ENCODE results near the gene SCUBE2. TPM values are rescaled to one million over a fixed set of nuclear protein-coding genes. Genes with fewer than 3 reads are reported as not detected.

Gene SCUBE2
- total RNA-seq, 1 experiment from 2014 or later, result 2.6 TPM

- in situ Hi-C loops (cut with HindIII; ENCODE audit: low pct_unique_long_range_greater_than_20kb, low sequenced_read_pairs), result no loop called here
- DNase-seq (ENCODE audit: low read depth, low spot score), result peak; percentile 69
Observed at GRCh38 chr11:9060700-9061111, 30.7 kb downstream of the SCUBE2 start.

- no peak for DNase-seq (ENCODE audit: low read depth, low spot score)
- in situ Hi-C loops (cut with HindIII; ENCODE audit: low pct_unique_long_range_greater_than_20kb, low sequenced_read_pairs), result no loop called here
Observed at GRCh38 chr11:9059406-9059805, 32.0 kb downstream of the SCUBE2 start.

- no peak for DNase-seq (ENCODE audit: low read depth, low spot score)
- in situ Hi-C loops (cut with HindIII; ENCODE audit: low pct_unique_long_range_greater_than_20kb, low sequenced_read_pairs), result no loop called here
Observed at GRCh38 chr11:9057888-9058287, 33.5 kb downstream of the SCUBE2 start.

- no peak for DNase-seq (ENCODE audit: low read depth, low spot score)
- in situ Hi-C loops (cut with HindIII; ENCODE audit: low pct_unique_long_range_greater_than_20kb, low sequenced_read_pairs), result no loop called here
Observed at GRCh38 chr11:9057007-9057406, 34.4 kb downstream of the SCUBE2 start.

- in situ Hi-C loops (cut with HindIII; ENCODE audit: low pct_unique_long_range_greater_than_20kb, low sequenced_read_pairs), result no loop called here
- DNase-seq (ENCODE audit: low read depth, low spot score), result no peak
Observed at GRCh38 chr11:9056467-9056866, 34.9 kb downstream of the SCUBE2 start.

GRCh38 chr11:9053316-9054035, 37.9 kb downstream of the SCUBE2 start:
- in situ Hi-C loops (cut with HindIII; ENCODE audit: low pct_unique_long_range_greater_than_20kb, low sequenced_read_pairs), result no loop called here
- peak; percentile 93 for DNase-seq (ENCODE audit: low read depth, low spot score)

GRCh38 chr11:9052316-9052715, 39.1 kb downstream of the SCUBE2 start:
- peak; percentile 23 for DNase-seq (ENCODE audit: low read depth, low spot score)
- in situ Hi-C loops (cut with HindIII; ENCODE audit: low pct_unique_long_range_greater_than_20kb, low sequenced_read_pairs), result no loop called here

GRCh38 chr11:9049959-9050358, 41.4 kb downstream of the SCUBE2 start:
- no peak for DNase-seq (ENCODE audit: low read depth, low spot score)
- in situ Hi-C loops (cut with HindIII; ENCODE audit: low pct_unique_long_range_greater_than_20kb, low sequenced_read_pairs), result no loop called here

GRCh38 chr11:9047964-9048523, 43.4 kb downstream of the SCUBE2 start:
- no peak for DNase-seq (ENCODE audit: low read depth, low spot score)
- in situ Hi-C loops (cut with HindIII; ENCODE audit: low pct_unique_long_range_greater_than_20kb, low sequenced_read_pairs), result no loop called here

- in situ Hi-C loops (cut with HindIII; ENCODE audit: low pct_unique_long_range_greater_than_20kb, low sequenced_read_pairs), result no loop called here
Observed at GRCh38 chr11:9046481-9046880, 44.9 kb downstream of the SCUBE2 start.

GRCh38 chr11:9042488-9042887, 48.9 kb downstream of the SCUBE2 start:
- no peak for DNase-seq (ENCODE audit: low read depth, low spot score)
- in situ Hi-C loops (cut with HindIII; ENCODE audit: low pct_unique_long_range_greater_than_20kb, low sequenced_read_pairs), result no loop called here

More at GRCh38 chr11:9046481-9046880, 44.9 kb downstream of the SCUBE2 start:
- DNase-seq (ENCODE audit: low read depth, low spot score), result no peak

GRCh38 chr11:9041747-9042146, 49.7 kb downstream of the SCUBE2 start:
- DNase-seq (ENCODE audit: low read depth, low spot score), result no peak
- in situ Hi-C loops (cut with HindIII; ENCODE audit: low pct_unique_long_range_greater_than_20kb, low sequenced_read_pairs), result no loop called here

GRCh38 chr11:9040410-9040809, 51.0 kb downstream of the SCUBE2 start:
- DNase-seq (ENCODE audit: low read depth, low spot score), result no peak
- in situ Hi-C loops (cut with HindIII; ENCODE audit: low pct_unique_long_range_greater_than_20kb, low sequenced_read_pairs), result no loop called here

GRCh38 chr11:9039863-9040262, 51.5 kb downstream of the SCUBE2 start:
- DNase-seq (ENCODE audit: low read depth, low spot score), result no peak
- in situ Hi-C loops (cut with HindIII; ENCODE audit: low pct_unique_long_range_greater_than_20kb, low sequenced_read_pairs), result no loop called here

GRCh38 chr11:9039198-9039597, 52.2 kb downstream of the SCUBE2 start:
- in situ Hi-C loops (cut with HindIII; ENCODE audit: low pct_unique_long_range_greater_than_20kb, low sequenced_read_pairs), result no loop called here
- no peak for DNase-seq (ENCODE audit: low read depth, low spot score)

GRCh38 chr11:9038541-9038940, 52.9 kb downstream of the SCUBE2 start:
- no peak for DNase-seq (ENCODE audit: low read depth, low spot score)
- in situ Hi-C loops (cut with HindIII; ENCODE audit: low pct_unique_long_range_greater_than_20kb, low sequenced_read_pairs), result no loop called here

- DNase-seq (ENCODE audit: low read depth, low spot score), result no peak
- in situ Hi-C loops (cut with HindIII; ENCODE audit: low pct_unique_long_range_greater_than_20kb, low sequenced_read_pairs), result no loop called here
Observed at GRCh38 chr11:9037963-9038362, 53.4 kb downstream of the SCUBE2 start.

GRCh38 chr11:9037046-9037780, 54.2 kb downstream of the SCUBE2 start:
- in situ Hi-C loops (cut with HindIII; ENCODE audit: low pct_unique_long_range_greater_than_20kb, low sequenced_read_pairs), result no loop called here

GRCh38 chr11:9030601-9031000, 60.8 kb downstream of the SCUBE2 start:
- DNase-seq (ENCODE audit: low read depth, low spot score), result no peak
- in situ Hi-C loops (cut with HindIII; ENCODE audit: low pct_unique_long_range_greater_than_20kb, low sequenced_read_pairs), result no loop called here

More at GRCh38 chr11:9037046-9037780, 54.2 kb downstream of the SCUBE2 start:
- no peak for DNase-seq (ENCODE audit: low read depth, low spot score)

Data from SK-MEL-5 (cell line).